Embryonic facial prominence (tissue), 1 donor: ENCODE data around the gene FEZF2.

ENCODE experiments used
- DNase-seq: peaks from one replicate; pipeline ENCODE4 v3.0.0-alpha.2; 2016; ENCODE audit errors: extremely low spot score

FEZF2 gene

GRCh38 chr3:62329971-62330370 lies 43.4 kb downstream of the FEZF2 start:
- no peak for DNase-seq

DNA sequence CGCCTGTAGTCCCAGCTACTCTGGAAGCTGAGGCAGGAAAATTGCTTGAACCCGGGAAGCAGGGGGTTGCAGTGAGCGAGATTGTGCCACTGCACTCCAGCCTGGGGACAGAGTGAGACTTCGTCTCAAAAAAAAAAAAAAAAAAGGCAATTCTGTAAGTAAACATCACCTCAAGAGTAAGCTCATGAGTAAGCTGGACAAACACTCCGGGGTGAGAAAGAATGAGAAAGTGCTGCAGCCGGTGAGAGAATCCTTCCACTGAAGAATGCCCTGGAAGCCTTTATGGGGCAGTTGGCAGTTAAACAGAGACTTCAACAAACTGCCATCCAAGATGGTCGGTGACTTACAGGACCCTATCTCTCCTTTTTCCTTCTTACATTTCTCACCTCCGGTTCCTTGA lies 47.5 kb downstream of the FEZF2 start:
- no peak for DNase-seq

- no peak for DNase-seq
Observed at GRCh38 chr3:62323241-62323640, 50.1 kb downstream of the FEZF2 start.
